GM18870 (cell line): ENCODE data around the gene LCN12.

Source experiments
- ATAC-seq: cut with Tn5 transposase; IDR thresholded peaks from one replicate; pipeline ENCODE4 v1.9.1; 2021; ENCODE audit warnings: moderate library complexity; ENCODE audit not compliant: unreplicated experiment

Gene LCN12, protein sequence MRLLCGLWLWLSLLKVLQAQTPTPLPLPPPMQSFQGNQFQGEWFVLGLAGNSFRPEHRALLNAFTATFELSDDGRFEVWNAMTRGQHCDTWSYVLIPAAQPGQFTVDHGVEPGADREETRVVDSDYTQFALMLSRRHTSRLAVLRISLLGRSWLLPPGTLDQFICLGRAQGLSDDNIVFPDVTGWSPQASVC

DNA sequence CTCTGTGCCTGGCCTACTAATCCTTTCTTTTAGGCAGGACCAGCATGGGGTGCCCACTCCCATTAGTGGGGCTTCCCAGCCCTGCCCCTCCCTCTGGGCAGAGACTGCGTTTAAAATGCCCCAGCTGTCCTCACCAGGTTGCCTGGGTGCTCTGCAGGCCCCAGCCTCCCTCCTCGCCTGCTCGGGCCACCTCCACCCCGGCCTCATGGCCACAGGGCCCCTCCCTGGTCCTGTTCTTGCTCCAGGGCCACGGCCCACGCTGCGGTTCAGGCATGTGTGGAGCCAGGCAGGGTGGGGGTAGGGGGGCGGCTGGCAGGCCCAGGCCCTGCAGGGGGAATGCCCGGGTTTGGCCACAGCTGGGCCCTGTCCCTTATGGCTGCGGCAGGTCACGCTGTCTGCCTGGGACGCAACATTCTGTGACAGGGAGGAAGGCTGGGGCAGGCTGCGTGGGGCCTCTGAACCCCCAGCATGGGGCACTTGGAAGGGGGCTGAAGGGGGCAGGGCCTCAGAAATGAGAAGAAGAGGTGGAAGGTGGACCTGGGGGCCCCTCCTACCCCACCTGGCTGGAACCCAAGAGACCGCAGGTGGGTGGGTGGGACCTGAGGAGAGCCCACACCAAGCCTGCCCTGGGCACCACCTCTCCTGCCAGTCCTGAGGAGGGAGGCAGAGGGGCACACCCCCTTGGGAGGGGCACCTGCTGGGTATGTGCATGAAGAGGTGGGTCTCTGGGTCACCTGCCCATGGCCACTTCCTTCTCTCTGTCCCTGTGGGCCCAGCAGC is at the start of gene LCN12:
LCN12 (plus strand) TSS at position 733 of the 780 bp plus-strand sequence. CDS start 55 bp downstream, outside the sequence.
- ATAC-seq, result no peak

DNA sequence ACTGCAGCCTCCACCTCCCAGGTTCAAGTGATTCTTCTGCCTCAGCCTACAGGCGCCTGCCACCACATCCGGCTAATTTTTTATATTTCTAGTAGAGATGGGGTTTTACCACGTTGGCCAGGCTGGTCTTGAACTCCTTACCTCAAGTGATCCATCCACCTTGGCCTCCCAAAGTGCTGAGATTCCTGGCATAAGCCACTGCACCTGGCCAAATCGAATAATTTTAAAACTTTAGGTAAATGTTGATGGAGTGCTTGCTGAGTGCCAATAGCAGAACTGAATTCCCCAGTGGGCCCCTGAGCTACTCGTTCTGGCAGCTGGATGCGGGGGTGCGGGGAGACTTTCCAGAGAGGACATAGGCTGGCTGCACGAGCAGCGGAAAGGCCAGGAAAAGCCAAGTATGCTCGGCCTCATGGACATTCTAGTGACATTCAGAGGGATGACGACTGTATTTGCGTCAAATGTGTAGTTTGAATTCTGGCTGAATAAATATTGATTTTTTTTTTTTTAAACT is 49.0 kb upstream of the LCN12 start:
- ATAC-seq, result no peak

DNA sequence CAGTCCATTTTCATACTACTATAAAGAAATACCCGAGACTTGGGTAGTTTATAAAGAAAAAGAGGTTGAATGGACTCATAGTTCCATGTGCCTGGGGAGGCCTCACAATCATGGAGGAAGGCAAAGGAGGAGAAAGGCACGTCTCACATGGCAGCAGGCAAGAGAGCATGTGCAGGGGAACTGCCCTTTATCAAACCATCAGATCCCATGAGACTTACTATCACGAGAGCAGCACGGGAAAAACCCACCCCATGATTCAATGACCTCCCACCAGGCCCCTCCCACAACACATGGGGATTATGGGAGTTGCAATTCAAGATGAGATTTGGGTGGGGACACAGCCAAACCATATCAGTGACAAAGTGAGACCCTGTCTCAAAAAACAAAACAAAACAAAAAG is 45.8 kb upstream of the LCN12 start:
- ATAC-seq, result no peak

DNA sequence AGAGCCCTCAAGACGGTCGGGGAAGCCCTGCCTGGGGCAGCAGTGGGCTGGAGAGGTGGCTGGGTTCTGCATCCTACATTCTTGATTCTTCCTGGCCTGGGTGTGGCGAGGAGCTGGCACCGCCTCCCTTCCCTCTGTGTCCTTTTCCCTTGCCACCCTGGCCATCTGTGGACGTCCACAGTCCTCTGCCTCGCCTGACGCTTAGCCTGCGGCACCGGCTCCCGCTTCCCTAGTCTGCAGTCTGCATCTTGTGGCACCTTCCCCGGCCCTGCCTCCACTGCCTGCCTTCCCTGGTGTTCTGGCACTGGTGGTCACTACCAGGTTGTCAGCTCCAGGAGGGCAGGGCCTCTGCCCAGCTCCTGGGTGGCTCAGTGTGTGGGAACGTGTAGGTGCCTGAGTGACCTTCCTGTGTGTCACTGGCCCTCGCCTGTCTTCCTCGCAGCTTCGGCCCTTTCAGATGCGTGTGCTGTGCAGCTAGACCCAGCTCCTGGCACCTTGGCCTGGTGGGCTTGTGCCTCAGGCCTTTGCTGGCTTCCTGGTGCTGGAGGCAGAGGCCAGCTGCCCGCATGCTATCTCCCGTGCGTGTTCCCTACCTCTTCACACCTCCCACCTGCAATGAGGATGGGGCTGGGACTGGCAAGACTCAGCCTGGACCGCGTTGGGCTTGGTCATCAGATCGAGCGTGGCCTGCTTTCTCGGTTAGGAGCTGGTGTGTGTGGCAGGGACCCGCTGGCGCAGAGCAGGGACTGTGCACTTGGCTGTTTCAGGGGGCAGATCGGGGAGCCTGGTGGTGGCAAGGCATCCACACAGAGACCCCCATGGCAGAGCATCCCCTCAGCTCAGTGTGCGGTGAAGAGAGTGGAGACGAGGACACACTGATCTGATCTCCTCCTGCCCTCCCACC is 44.8 kb upstream of the LCN12 start:
- no peak for ATAC-seq

DNA sequence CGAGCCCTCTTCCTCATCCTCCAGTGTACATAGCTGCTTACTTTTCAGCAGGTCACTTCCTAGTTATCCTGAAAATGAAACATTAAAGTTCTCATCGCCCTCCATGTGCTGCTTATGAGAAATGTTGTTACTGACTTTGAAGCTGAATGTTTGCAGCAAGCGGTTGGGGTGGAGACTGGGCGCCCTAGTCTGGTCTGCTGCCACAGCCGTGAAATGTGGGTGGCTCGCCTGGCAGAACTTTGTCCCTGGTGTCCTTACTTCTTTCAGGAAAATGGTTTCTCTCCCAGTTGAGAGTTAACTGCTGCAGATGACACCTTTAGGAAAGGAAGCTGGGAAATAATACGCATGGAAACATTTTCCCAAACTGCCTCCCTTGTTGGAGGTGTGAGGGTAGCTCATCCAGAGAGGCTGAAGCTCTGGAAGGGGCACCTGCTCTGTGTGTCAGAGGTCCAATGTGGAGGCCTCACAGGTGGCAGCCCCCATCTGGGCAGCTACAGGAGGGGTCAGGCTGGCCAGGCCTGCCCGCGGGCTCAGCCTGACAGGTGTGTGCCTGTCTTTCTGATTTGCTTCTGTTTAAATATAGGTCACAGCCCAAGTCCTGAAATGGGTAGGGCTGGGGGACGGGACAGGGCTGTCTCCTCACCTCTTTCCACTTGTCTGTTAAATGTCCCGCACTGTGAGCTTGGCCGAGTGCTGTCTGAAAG is 41.7 kb upstream of the LCN12 start:
- ATAC-seq, result no peak

DNA sequence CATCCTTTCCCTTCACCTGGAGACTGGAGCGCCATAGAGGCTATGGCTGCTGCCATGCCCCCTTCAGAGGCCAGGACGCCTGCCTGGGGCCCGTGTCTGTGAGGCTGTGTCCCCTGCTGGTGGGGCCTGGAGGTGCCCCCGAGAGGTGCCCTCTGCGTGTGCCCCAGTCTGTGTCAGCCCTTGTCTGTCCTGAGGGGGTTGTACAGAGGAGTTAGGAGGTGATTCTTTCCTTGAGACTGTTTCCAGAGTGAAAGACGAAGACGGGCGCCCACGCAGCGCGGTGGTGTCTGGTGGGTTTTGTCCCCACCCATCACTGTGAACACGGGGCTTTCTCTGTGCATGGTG is 41.2 kb upstream of the LCN12 start:
- no peak for ATAC-seq

DNA sequence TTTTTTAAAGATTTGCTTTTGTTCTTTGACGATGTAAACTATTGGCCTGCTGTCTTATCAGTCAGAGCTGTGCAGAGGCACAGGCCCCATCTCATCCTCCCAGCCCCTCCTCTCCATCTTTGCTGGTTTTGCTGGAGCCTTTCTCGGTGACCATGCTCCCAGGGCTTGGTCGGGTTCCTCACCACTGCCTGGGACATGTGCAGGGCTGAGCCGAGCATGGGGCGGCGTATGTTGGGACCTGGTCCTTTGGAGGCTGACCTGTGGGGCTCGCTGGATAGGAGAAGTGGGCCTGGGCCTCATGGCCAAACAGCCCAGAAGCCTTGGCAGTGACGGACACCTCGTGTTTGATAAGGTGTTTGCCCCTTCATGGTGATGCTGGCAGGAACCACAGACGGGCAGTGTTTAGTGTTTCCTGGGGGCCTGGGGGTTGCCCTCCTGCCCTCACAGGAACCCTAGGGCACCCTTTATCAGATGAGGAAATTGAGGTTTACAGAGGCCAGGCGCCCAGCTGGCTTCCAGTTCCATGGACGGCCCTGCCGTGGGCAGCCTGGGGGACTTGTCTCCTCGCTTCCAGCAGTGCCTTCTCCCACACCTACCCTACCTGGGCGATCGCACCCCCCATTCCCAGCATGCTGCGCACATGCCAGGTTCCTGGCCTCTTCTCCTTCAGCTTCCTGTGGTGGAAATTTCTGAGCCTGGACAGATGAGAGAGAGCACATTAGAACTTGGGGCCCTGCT is 38.2 kb upstream of the LCN12 start:
- no peak for ATAC-seq

DNA sequence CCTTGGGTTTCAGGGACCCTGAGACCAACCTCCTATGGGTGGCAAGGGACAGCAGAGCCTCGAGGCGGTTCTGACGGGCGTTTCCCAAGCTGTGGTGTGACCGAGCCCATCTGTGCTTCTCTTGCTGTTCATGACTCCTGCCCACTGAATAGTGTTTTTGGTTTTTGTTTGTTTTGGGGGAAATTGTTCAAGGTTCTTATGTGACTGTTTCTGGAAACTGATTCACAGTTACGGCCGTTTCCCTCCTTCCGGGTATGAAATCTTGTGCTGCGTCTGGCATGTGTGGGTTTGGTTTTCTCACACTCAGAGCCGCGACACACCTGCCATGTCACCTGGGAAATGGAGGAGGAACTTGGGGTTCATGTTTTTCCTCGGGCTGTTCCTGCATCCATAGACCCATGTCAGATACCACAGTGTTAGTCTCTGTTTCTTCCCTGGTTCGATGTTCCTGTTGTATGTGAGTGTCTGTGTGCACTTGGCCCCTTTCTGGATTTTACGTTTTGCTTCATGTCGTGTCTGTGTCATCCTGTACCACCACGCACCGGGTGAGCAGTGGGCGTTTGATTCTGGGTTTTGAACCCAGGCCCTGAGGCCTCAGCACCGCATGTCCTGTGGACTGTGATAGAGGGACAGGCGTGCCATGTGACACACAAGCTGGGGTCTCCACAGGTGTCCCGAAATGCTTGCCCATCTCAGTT is 36.3 kb upstream of the LCN12 start:
- ATAC-seq, result no peak

DNA sequence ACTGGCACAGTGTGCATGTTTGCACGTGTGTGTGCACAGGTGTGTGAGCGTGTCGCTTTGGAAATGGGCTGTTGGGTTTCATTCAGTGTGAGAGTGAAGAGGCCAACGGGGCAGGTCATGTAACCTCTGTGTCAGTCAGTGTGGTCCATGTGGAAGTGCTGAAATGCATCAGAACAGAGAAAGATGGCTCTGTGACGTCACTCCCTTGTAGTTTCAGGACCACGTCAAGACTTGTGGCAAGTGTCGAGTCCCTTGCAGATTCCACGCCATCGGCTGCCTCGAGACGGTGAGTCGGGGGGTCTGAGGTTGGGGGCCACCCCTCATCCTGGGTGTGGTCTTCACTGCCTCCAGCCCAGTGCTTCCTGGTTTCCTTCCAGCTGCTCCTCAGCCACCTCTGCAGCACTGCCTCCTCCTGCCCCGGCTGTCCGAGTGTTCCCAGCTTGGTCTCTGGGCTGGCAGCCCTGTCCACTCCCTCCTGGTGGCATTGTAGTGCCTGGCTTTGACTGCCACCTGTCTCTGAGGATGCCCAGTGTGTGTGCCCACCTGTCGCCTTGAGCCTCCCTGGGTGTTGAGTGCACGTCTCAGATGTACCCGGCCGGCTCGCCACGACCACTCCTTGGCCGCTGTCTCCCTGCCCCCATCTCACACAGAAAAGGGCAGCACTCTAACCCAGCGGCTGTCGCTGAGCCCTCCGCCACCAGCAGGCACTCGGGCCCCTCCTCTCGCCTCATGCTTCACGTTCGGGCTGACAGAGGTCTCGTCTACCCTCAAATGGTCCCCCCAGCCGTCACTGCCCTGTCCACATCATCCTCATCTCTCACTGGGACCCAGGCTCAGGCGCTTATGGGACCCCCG is 35.5 kb upstream of the LCN12 start:
- ATAC-seq, result no peak

DNA sequence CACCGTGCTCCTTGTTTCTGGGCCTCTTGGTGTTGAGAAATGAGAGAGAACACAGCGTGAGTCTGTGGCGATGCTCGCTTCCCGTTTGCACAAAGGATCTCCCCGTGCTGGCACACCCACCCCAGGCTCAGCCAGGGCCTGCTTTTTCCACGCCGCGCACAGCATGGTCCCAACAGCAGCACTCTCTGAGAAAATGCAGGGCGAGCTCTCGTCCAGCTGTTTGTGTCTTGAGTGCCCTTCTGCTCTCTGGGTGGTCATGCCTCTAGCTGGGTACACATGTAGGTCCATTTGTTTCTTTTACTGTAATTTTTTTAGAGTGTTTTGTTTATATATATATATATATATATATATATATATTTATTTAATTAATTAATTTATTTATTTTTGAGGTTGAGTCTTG is 34.2 kb upstream of the LCN12 start:
- no peak for ATAC-seq

DNA sequence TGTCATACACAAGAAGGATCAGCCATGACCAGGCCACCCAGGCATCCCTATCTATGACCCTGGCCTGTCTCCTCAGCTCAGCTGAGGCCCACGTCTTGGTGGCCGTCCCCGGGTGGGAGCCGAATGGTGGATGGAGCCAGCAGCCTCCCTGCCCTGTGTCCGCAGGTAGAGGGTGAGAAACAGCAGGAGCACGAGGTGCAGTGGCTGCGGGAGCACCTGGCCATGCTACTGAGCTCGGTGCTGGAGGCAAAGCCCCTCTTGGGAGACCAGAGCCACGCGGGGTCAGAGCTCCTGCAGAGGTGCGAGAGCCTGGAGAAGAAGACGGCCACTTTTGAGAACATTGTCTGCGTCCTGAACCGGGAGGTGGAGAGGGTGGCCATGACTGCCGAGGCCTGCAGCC is 32.0 kb upstream of the LCN12 start:
- ATAC-seq, result no peak

DNA sequence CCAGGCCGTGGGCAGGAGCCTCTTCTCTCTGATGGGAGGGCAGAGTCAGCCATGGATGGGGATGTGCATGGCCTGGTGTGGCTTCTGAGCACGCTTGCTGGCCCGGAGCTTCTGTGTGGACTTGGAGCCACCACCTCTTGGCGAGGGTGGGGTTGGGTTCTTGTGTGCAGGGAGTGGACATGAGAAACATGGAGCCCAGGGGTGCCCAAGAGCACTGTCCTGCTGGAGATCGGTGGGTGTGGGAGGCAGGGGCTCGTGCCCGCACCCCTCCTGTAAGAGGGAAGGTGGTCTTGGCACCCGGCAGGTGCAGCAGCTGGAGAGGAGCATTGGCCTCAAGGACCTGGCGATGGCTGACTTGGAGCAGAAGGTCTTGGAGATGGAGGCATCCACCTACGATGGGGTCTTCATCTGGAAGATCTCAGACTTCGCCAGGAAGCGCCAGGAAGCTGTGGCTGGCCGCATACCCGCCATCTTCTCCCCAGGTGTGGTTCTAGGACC is 31.3 kb upstream of the LCN12 start:
- ATAC-seq, result no peak

DNA sequence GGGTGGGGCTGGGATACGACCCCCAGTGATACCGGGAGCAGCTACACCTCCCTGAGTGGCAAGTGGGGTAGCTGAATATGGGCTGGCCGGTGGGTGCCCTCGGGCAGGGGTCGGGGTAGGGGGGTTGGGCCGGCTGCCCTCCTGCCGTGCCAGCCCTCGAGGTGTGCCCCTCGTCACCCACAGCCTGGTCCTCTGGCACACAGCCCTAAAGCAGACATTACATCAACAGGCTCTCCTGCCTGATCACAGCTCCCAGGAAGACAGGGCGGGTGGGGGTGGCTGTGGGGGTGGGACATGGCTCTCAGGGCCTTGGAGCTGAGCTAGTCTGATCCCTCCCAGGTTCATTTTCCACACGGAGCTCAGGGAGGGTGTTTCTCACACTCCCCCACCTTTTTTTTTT is 30.8 kb upstream of the LCN12 start:
- ATAC-seq, result no peak

DNA sequence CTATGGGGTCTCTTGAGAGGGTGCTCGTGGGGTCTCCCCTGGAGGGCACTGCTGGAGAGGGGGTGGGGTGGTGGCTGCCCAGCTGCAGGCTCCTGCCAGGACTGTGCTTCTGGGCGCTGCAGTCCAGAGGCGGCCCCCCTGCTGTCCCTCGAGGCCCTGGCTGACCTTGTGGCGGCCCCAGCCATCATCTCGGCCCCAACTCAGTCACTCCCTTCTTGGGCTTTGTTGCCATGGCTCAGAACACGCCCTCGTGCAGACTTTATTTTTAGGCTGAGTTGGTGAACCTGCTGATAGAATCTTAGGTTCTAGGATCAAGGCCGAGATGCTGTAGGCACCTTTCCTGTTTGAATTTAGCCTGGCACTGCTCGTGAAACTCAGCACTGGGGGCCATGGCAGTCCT is 30.4 kb upstream of the LCN12 start:
- ATAC-seq, result no peak

DNA sequence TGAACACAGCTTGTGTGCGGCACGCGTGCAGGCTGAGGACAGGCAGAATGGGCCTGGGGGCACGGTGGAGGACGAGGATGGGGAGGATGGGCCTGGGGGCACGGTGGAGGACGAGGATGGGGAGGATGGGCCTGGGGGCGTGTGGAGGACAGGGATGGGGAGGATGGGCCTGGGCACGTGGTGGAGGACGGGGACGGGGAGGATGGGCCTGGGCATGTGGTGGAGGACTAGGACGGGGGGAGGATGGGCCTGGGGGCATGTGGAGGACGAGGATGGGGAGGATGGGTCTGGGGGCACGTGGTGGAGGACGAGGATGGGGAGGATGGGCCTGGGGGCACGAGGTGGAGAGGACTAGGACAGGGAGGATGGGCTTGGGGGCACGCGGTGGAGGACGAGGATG is 29.5 kb upstream of the LCN12 start:
- no peak for ATAC-seq

DNA sequence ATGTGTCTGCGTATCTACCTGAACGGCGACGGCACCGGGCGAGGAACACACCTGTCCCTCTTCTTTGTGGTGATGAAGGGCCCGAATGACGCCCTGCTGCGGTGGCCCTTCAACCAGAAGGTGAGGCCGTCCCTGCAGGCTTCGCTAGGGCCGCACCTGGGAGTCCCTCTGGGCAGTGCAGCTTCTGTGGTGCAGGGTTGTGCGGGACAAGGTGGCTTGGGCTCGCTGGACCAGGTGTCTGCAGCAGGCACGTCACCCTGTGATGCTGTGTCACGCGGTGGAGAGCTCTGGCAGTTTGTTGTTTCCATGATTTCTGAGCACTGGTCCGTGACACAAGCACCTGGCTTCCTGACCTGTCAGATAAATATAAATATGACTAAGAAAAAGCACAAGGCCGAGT is 28.2 kb upstream of the LCN12 start:
- no peak for ATAC-seq

DNA sequence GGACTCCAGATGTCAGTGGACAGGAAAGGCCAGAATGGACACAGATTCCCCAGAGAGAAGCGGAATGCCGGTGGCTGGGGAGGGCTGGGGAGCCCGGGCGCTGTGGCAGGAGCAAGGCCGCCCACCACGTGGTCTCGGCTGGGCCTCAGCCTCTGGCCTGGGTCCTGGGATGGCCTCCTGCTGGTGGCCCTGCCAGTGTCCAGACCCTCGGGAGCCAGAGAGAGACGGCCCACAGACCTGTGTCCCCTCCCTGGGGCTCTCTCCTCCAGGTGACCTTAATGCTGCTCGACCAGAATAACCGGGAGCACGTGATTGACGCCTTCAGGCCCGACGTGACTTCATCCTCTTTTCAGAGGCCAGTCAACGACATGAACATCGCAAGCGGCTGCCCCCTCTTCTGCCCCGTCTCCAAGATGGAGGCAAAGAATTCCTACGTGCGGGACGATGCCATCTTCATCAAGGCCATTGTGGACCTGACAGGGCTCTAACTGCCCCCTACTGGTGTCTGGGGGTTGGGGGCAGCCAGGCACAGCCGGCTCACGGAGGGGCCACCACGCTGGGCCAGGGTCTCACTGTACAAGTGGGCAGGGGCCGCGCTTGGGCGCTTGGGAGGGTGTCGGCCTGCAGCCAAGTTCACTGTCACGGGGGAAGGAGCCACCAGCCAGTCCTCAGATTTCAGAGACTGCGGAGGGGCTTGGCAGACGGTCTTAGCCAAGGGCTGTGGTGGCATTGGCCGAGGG is 26.5 kb upstream of the LCN12 start:
- ATAC-seq, result no peak

DNA sequence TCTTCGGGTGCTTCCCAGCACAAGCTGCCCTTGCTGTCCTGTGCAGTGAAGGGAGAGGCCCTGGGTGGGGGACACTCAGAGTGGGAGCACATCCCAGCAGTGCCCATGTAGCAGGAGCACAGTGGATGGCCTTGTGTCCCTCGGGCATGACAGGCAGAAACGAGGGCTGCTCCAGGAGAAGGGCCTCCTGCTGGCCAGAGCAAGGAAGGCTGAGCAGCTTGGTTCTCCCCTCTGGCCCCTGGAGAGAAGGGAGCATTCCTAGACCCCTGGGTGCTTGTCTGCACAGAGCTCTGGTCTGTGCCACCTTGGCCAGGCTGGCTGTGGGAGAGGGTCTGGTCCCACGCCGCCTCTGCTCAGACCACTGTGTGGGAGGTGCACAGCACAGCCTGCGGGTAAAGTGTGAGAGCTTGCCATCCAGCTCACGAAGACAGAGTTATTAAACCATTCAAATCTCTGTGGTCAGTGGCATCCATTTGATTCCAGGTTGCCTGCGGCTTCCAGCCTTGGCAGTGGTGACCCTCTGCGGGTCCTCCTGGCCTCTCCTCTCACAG is 25.8 kb upstream of the LCN12 start:
- ATAC-seq, result no peak
